ENCODE measurements around the gene PAPOLB. TPM values are rescaled to one million over a fixed set of nuclear protein-coding genes. Genes with fewer than 3 reads are reported as not detected.

PAPOLB gene
- total and polyA plus RNA-seq, 10 of the 15 experiments (the other 5 are each of a cell fraction or from before 2014, with no cell fraction given), result 0.01 TPM; not detected in 9

DNA sequence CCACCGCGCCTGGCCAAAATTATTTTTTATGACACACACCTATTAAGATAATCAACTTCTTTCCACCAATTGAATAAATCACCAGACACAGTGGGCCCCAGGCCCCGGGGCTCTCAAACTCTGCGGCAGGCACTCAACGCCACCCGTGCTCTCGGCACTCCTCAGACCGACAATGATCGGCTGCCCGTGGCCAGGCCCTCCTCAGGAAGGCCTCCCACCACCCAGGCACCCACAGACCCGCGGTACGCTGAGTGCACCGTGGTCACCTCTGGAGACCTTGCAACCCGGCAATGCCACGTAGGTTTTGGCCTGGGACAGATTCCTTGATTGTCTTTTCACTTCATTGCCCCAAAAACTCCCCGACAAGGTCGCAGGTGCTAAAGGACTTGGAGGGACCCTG, 14.8 kb upstream of the PAPOLB start:
- RAD21 ChIA-PET (ENCODE audit: unreplicated experiment), result no interaction called here

More for the DNA sequence above, 14.8 kb upstream of the PAPOLB start:
- TF ChIP-seq MEF2A (IDR thresholded peaks at IDR 0.05; ENCODE audit: insufficient read depth, low read depth, low read length) (no peak), KAT2A (conservative IDR thresholded peaks at IDR 0.05; ENCODE audit: control insufficient read depth, low read depth, low read length) (no peak), SP1 (IDR thresholded peaks at IDR 0.05; ENCODE audit: low read depth, low read length) (no peak), IKZF1 (conservative IDR thresholded peaks at IDR 0.05) (no peak), HDGF (IDR thresholded peaks at IDR 0.05) (no peak), ZNF384 (IDR thresholded peaks at IDR 0.05; ENCODE audit: borderline replicate concordance, low read depth, low read length) (no peak), ESRRA (IDR thresholded peaks at IDR 0.05; ENCODE audit: low read length) (no peak), DPF2 (IDR thresholded peaks at IDR 0.05) (no peak), CBX3 (IDR thresholded peaks at IDR 0.05; ENCODE audit: borderline replicate concordance, low read depth) (no peak), GATAD2B (conservative IDR thresholded peaks at IDR 0.05; ENCODE audit: low read depth) (no peak), ASH2L (IDR thresholded peaks at IDR 0.05; ENCODE audit: borderline replicate concordance, low read depth) (no peak)
- TF ChIP-seq, protein P1, sequence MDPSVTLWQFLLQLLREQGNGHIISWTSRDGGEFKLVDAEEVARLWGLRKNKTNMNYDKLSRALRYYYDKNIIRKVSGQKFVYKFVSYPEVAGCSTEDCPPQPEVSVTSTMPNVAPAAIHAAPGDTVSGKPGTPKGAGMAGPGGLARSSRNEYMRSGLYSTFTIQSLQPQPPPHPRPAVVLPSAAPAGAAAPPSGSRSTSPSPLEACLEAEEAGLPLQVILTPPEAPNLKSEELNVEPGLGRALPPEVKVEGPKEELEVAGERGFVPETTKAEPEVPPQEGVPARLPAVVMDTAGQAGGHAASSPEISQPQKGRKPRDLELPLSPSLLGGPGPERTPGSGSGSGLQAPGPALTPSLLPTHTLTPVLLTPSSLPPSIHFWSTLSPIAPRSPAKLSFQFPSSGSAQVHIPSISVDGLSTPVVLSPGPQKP (IDR thresholded peaks at IDR 0.05; ENCODE audit: low read depth, low read length), result no peak
- TF ChIP-seq, protein P2, sequence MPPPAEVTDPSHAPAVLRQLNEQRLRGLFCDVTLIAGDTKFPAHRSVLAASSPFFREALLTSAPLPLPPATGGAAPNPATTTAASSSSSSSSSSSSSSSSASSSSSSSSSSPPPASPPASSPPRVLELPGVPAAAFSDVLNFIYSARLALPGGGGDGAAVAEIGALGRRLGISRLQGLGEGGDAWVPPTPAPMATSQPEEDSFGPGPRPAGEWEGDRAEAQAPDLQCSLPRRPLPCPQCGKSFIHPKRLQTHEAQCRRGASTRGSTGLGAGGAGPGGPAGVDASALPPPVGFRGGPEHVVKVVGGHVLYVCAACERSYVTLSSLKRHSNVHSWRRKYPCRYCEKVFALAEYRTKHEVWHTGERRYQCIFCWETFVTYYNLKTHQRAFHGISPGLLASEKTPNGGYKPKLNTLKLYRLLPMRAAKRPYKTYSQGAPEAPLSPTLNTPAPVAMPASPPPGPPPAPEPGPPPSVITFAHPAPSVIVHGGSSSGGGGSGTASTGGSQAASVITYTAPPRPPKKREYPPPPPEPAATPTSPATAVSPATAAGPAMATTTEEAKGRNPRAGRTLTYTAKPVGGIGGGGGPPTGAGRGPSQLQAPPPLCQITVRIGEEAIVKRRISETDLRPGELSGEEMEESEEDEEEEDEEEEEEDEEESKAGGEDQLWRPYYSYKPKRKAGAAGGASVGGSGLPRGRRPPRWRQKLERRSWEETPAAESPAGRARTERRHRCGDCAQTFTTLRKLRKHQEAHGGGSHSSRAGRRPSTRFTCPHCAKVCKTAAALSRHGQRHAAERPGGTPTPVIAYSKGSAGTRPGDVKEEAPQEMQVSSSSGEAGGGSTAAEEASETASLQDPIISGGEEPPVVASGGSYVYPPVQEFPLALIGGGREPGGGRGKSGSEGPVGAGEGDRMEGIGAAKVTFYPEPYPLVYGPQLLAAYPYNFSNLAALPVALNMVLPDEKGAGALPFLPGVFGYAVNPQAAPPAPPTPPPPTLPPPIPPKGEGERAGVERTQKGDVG (CRISPR knock-in tag; IDR thresholded peaks at IDR 0.05), result no peak
- Histone ChIP-seq H3K27me3 (replicated peaks in 1 of 2; ENCODE audit: control insufficient read depth in 2 of 2, insufficient read depth in 2 of 2, low read length in 1 of 2) (no peaks in the 10 kb centered on the region; a peak in 1 of 4 replicates), H3K79me2 (ENCODE audit: control insufficient read depth, insufficient read depth, low read length) (no peaks in the 10 kb centered on the region), H4K20me1 (ENCODE audit: control insufficient read depth, insufficient read depth) (no peaks in the 10 kb centered on the region), H3K9me3 (replicated peaks; ENCODE audit: control insufficient read depth, insufficient read depth, low read length) (no peaks in the 10 kb centered on the region), H3K4me3 (no peak overlapping the region), H3K4me1 (ENCODE audit: control insufficient read depth, insufficient read depth, low read length) (no peaks in the 10 kb centered on the region), H3K4me2 (ENCODE audit: control insufficient read depth, insufficient read depth) (no peak overlapping the region), H3K36me3 (ENCODE audit: control insufficient read depth in 2 of 2, insufficient read depth in 2 of 2, low read length in 1 of 2) (no peaks in the 10 kb centered on the region), H3K27ac (ENCODE audit: control insufficient read depth, insufficient read depth) (no peak overlapping the region), H2AFZ (ENCODE audit: control insufficient read depth, low read depth, low read length) (no peak overlapping the region), H3K9ac (ENCODE audit: control insufficient read depth, insufficient read depth, low read length) (no peak overlapping the region)
- CTCF ChIA-PET, result no interaction called here
- FAIRE-seq, result no peak
- POLR2A ChIA-PET, result interaction anchor here (0.6 kb wide), 1 partner anchor 8 kb away, joined by 3 read pairs; no protein-coding TSS in a partner anchor
- 82% methylated on average over 12 of the region's 18 CpGs for WGBS (ENCODE audit: insufficient coverage, insufficient replicate concordance, low lambda C conversion rate, missing lambda C conversion rate)
- BruUV-seq (replicated peaks), result no TSS peak
- in situ Hi-C loops (cut with MboI) (no loop called here), intact Hi-C loops (cut with micrococcal nuclease; ENCODE audit: unreplicated experiment) (no loop called here)
- ATAC-seq, result no peak
- SMC1A ChIA-PET (ENCODE audit: uncharacterized antibody, unreplicated experiment), result no interaction called here
- DNase-seq (ENCODE audit: low read depth, low spot score), result no peak

All from GM12878 (cell line).